ENCODE results near the gene WNT8B.

Gene WNT8B

GRCh38 chr10:100480002-100480401, 17.2 kb downstream of the WNT8B start:
- no peak overlapping the region for H3K27ac Mint-ChIP-seq
- H3K4me3 Mint-ChIP-seq, result no peak overlapping the region
- H3K36me3 Mint-ChIP-seq (ENCODE audit: low read depth), result no peaks in the 10 kb centered on the region
- TF ChIP-seq CTCF (IDR thresholded peaks at IDR 0.05), result no peak
- H3K4me1 Mint-ChIP-seq, result peaks cover 49% of the 10 kb centered on the region
- no peak for DNase-seq
- H3K9me3 Mint-ChIP-seq, result no peaks in the 10 kb centered on the region
- peaks cover 56% of the 10 kb centered on the region for H3K27me3 Mint-ChIP-seq (ENCODE audit: low read depth, poor library complexity)

- Mint-ChIP-seq H3K36me3 (ENCODE audit: low read depth) (peaks cover under 1% of the 10 kb centered on the region), H3K27me3 (ENCODE audit: low read depth, poor library complexity) (peaks cover 62% of the 10 kb centered on the region), H3K4me1 (peaks cover 64% of the 10 kb centered on the region), H3K4me3 (peak overlapping the region; percentile 80), H3K9me3 (no peaks in the 10 kb centered on the region), H3K27ac (no peak overlapping the region)
- no peak for TF ChIP-seq CTCF (IDR thresholded peaks at IDR 0.05)
- peak; percentile 87 for DNase-seq
Measured at GRCh38 chr10:100481462-100482081, 18.8 kb downstream of the WNT8B start.

- Mint-ChIP-seq H3K4me3 (peak overlapping the region; percentile 80), H3K27me3 (ENCODE audit: low read depth, poor library complexity) (peaks cover 65% of the 10 kb centered on the region), H3K27ac (no peak overlapping the region)
Measured at GRCh38 chr10:100482181-100482833, 19.5 kb downstream of the WNT8B start.

GRCh38 chr10:100482834-100483185, 20.0 kb downstream of the WNT8B start:
- H3K4me3 Mint-ChIP-seq, result peak overlapping the region; percentile 80
- H3K27me3 Mint-ChIP-seq (ENCODE audit: low read depth, poor library complexity), result peaks cover 60% of the 10 kb centered on the region
- no peak overlapping the region for H3K27ac Mint-ChIP-seq

More at GRCh38 chr10:100482181-100482833, 19.5 kb downstream of the WNT8B start:
- Mint-ChIP-seq H3K36me3 (ENCODE audit: low read depth) (peaks cover 8% of the 10 kb centered on the region), H3K4me1 (peaks cover 65% of the 10 kb centered on the region), H3K9me3 (no peaks in the 10 kb centered on the region)
- TF ChIP-seq CTCF (IDR thresholded peaks at IDR 0.05), result peak; percentile 90
- peak; percentile 85 for DNase-seq

GRCh38 chr10:100483876-100484666, 21.3 kb downstream of the WNT8B start:
- Mint-ChIP-seq H3K4me3 (peak overlapping the region; percentile 36), H3K4me1 (peaks cover 56% of the 10 kb centered on the region), H3K27me3 (ENCODE audit: low read depth, poor library complexity) (peaks cover 60% of the 10 kb centered on the region), H3K27ac (no peak overlapping the region), H3K36me3 (ENCODE audit: low read depth) (peaks cover 21% of the 10 kb centered on the region), H3K9me3 (no peaks in the 10 kb centered on the region)
- TF ChIP-seq CTCF (IDR thresholded peaks at IDR 0.05), result no peak
- DNase-seq, result no peak

More at GRCh38 chr10:100482834-100483185, 20.0 kb downstream of the WNT8B start:
- DNase-seq, result no peak
- Mint-ChIP-seq H3K36me3 (ENCODE audit: low read depth) (peaks cover 13% of the 10 kb centered on the region), H3K4me1 (peaks cover 65% of the 10 kb centered on the region), H3K9me3 (no peaks in the 10 kb centered on the region)
- peak; percentile 24 for TF ChIP-seq CTCF (IDR thresholded peaks at IDR 0.05)

Data from nephron progenitor cell (in vitro differentiated cells).